ENCODE results near the gene SHH.

The SHH gene

GRCh38 chr7:155795401-155795800, 16.9 kb downstream of the SHH start (continued):
- TF ChIP-seq PATZ1 (CRISPR knock-in tag; IDR thresholded peaks at IDR 0.05; ENCODE audit: borderline replicate concordance) (no peak), ZFP30 (CRISPR knock-in tag; IDR thresholded peaks at IDR 0.05) (no peak), RARB (CRISPR knock-in tag; IDR thresholded peaks at IDR 0.05) (no peak), ZNF565 (CRISPR knock-in tag; conservative IDR thresholded peaks at IDR 0.05; ENCODE audit: low read depth) (no peak)

- ATAC-seq = no peak
- no peak for TF ChIP-seq PATZ1 (CRISPR knock-in tag; IDR thresholded peaks at IDR 0.05; ENCODE audit: borderline replicate concordance)
- no peak for TF ChIP-seq ISL1 (CRISPR knock-in tag; IDR thresholded peaks at IDR 0.05)
- TF ChIP-seq SNAI2 (CRISPR knock-in tag; IDR thresholded peaks at IDR 0.05) = no peak
These were observed 18.1 kb downstream of the SHH start for GRCh38 chr7:155794196-155794595.

GRCh38 chr7:155793720-155794119, 18.5 kb downstream of the SHH start:
- no peak for ATAC-seq
- TF ChIP-seq RARB (CRISPR knock-in tag; IDR thresholded peaks at IDR 0.05) = no peak

- no peak for ATAC-seq
- TF ChIP-seq OSR1 (CRISPR knock-in tag; IDR thresholded peaks at IDR 0.05) = no peak
- no peak for TF ChIP-seq POU6F1 (CRISPR knock-in tag; IDR thresholded peaks at IDR 0.05; ENCODE audit: borderline replicate concordance, low read depth)
- no peak for TF ChIP-seq TSHZ2 (CRISPR knock-in tag; IDR thresholded peaks at IDR 0.05)
- no peak for TF ChIP-seq PPARA (CRISPR knock-in tag; IDR thresholded peaks at IDR 0.05; ENCODE audit: borderline replicate concordance)
- no peak for TF ChIP-seq TCF4 (CRISPR knock-in tag; IDR thresholded peaks at IDR 0.05; ENCODE audit: borderline replicate concordance)
- TF ChIP-seq ZFP30 (CRISPR knock-in tag; IDR thresholded peaks at IDR 0.05) = no peak
- TF ChIP-seq BACH2 (CRISPR knock-in tag; IDR thresholded peaks at IDR 0.05; ENCODE audit: borderline replicate concordance) = no peak
- no peak for TF ChIP-seq PATZ1 (CRISPR knock-in tag; IDR thresholded peaks at IDR 0.05; ENCODE audit: borderline replicate concordance)
- no peak for TF ChIP-seq ZNF8 (CRISPR knock-in tag; IDR thresholded peaks at IDR 0.05)
- no peak for TF ChIP-seq ZFP3 (CRISPR knock-in tag; IDR thresholded peaks at IDR 0.05)
- TF ChIP-seq ZC3H10 (CRISPR knock-in tag; IDR thresholded peaks at IDR 0.05) = no peak
- no peak for TF ChIP-seq RARB (CRISPR knock-in tag; IDR thresholded peaks at IDR 0.05)
- TF ChIP-seq CSDC2 (CRISPR knock-in tag; IDR thresholded peaks at IDR 0.05) = no peak
These were observed 19.2 kb downstream of the SHH start for GRCh38 chr7:155792999-155793560.

Measured in SK-N-SH treated with all-trans-retinoic acid at 6 μM for 48 hours (cell line).